HepG2 (cell line): ENCODE data around the gene PRKN.
A peak's percentile ranks its signal among the peaks of the same experiment; 100 is the strongest.

ENCODE experiments used
- NCOA1 ChIP-seq: sonication (generic); formaldehyde crosslinking; IDR thresholded peaks from 2 replicates; pipeline ENCODE4 v1.9.0; 2021; ENCODE audit warnings: missing genetic modification reagents
- NFKBIZ ChIP-seq: IDR thresholded peaks from 2 replicates; pipeline ENCODE4 v1.6.1; 2018; ENCODE audit warnings: missing genetic modification reagents, missing compliant biosample characterization
- POLR2A ChIP-seq, 2 experiments: IDR thresholded peaks; 2 replicates each; pipeline ENCODE4 v1.6.1; 2011; ENCODE audit warnings: low read depth in 2 of 2, low read length in 2 of 2, mild to moderate bottlenecking in 1 of 2, moderate library complexity in 1 of 2; ENCODE audit not compliant: insufficient read depth in 1 of 2
- ZKSCAN5 ChIP-seq: sonication (generic); formaldehyde crosslinking; IDR thresholded peaks from 2 replicates; pipeline ENCODE4 v1.5.1; 2020; ENCODE audit warnings: mild to moderate bottlenecking, missing genetic modification reagents
- ZNF30 ChIP-seq: sonication (generic); formaldehyde crosslinking; IDR thresholded peaks from 2 replicates; pipeline ENCODE4 v1.5.0; 2020; ENCODE audit warnings: mild to moderate bottlenecking, missing genetic modification reagents
- ZNF678 ChIP-seq: sonication (generic); formaldehyde crosslinking; IDR thresholded peaks from 2 replicates; pipeline ENCODE4 v1.4.0; 2020; ENCODE audit warnings: mild to moderate bottlenecking, missing genetic modification reagents
- TF ChIP-seq, protein P1 (sequence below): sonication (generic); formaldehyde crosslinking; IDR thresholded peaks from 2 replicates; pipeline ENCODE4 v1.5.0; 2020; ENCODE audit warnings: mild to moderate bottlenecking, missing genetic modification reagents, moderate library complexity

DNA sequence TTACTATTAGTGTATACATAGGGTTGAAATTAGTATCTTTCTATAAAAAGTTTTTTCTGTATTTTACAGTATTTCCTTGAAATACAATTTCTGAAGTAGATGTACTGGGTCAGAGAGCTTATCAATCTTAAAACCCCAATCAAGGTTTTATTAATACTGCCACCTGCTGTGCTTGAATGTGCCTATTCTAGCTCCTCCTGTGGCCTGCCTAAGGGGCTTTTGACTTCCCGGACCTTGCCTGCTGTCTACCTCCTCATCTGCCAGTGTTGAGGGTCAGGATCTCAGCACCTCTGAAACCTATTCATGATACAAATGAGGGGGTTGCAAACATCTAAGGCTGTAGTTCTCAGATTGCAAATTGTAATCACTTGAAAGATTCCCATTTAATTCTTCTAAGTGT lies 9.4 kb upstream of the PRKN start:
- TF ChIP-seq POLR2A (IDR thresholded peaks at IDR 0.05; ENCODE audit: insufficient read depth in 1 of 2, low read depth in 2 of 2, low read length in 2 of 2) (no peak), ZNF678 (CRISPR knock-in tag) (no peak), ZNF30 (CRISPR knock-in tag) (no peak), NCOA1 (CRISPR knock-in tag) (no peak), ZKSCAN5 (CRISPR knock-in tag) (no peak), NFKBIZ (no peak)
- TF ChIP-seq, protein P1, sequence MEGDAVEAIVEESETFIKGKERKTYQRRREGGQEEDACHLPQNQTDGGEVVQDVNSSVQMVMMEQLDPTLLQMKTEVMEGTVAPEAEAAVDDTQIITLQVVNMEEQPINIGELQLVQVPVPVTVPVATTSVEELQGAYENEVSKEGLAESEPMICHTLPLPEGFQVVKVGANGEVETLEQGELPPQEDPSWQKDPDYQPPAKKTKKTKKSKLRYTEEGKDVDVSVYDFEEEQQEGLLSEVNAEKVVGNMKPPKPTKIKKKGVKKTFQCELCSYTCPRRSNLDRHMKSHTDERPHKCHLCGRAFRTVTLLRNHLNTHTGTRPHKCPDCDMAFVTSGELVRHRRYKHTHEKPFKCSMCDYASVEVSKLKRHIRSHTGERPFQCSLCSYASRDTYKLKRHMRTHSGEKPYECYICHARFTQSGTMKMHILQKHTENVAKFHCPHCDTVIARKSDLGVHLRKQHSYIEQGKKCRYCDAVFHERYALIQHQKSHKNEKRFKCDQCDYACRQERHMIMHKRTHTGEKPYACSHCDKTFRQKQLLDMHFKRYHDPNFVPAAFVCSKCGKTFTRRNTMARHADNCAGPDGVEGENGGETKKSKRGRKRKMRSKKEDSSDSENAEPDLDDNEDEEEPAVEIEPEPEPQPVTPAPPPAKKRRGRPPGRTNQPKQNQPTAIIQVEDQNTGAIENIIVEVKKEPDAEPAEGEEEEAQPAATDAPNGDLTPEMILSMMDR (CRISPR knock-in tag), result peak; percentile 37
